OCI-LY3 (cell line): ENCODE results near the gene ASCL2.

Source experiments
- EZH2phosphoT487 ChIP-seq: fragments of 200-600 bp; shearing (Covaris generic); IDR thresholded peaks from 2 replicates; pipeline ENCODE4 v1.6.1; 2018; ENCODE audit warnings: antibody characterized with exemption, mixed run types, low read depth
- TF ChIP-seq, protein P1 (sequence below): fragments of 200-600, 300-600 bp; sonication (generic); IDR thresholded peaks from 2 replicates; pipeline ENCODE4 v1.5.1; 2014; ENCODE audit warnings: antibody characterized with exemption, low read length, low read depth

GRCh38 chr11:2311353-2312133 lies 41.2 kb upstream of the ASCL2 start:
- no peak for TF ChIP-seq EZH2phosphoT487
- TF ChIP-seq, protein P1, sequence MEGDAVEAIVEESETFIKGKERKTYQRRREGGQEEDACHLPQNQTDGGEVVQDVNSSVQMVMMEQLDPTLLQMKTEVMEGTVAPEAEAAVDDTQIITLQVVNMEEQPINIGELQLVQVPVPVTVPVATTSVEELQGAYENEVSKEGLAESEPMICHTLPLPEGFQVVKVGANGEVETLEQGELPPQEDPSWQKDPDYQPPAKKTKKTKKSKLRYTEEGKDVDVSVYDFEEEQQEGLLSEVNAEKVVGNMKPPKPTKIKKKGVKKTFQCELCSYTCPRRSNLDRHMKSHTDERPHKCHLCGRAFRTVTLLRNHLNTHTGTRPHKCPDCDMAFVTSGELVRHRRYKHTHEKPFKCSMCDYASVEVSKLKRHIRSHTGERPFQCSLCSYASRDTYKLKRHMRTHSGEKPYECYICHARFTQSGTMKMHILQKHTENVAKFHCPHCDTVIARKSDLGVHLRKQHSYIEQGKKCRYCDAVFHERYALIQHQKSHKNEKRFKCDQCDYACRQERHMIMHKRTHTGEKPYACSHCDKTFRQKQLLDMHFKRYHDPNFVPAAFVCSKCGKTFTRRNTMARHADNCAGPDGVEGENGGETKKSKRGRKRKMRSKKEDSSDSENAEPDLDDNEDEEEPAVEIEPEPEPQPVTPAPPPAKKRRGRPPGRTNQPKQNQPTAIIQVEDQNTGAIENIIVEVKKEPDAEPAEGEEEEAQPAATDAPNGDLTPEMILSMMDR = no peak
